Activated CD8-positive, alpha-beta T cell treated with anti-CD3 and anti-CD28 coated beads, Interleukin-2, amount 10 ng/mL, durations not matched to agents 7 days and 5 days (primary cell): ENCODE data around the gene PERM1. TPM values are rescaled to one million over a fixed set of nuclear protein-coding genes. Genes with fewer than 3 reads are reported as not detected.
A peak's percentile ranks its signal among the peaks of the same experiment; 100 is the strongest.

ENCODE experiments used
- ATAC-seq: fragments of 150-1000 bp; cut with Tn5 transposase; one replicate; pipeline ENCODE4 v1.10.0; 2021; ENCODE audit warnings: moderate library complexity
- CTCF ChIA-PET: fragments of 350-600 bp; sonication (Branson Sonifier 250); formaldehyde crosslinking; loops from one replicate; lab custom pipeline; 2021; ENCODE audit warnings: antibody characterized with exemption; lab: Charles Lee
- POLR2A ChIA-PET: fragments of 350-600 bp; sonication (Branson Sonifier 250); formaldehyde crosslinking; loops from one replicate; lab custom pipeline; 2021; ENCODE audit warnings: antibody characterized with exemption; lab: Charles Lee
- DNase-seq: peaks from one replicate; pipeline ENCODE4 v3.0.0-alpha.2; 2020
- H3K27ac Mint-ChIP-seq: one replicate; pipeline ENCODE4 v1.8.0; 2021; ENCODE audit warnings: mild to moderate bottlenecking, mixed read lengths
- H3K27me3 Mint-ChIP-seq: one replicate; pipeline ENCODE4 v1.8.0; 2021; ENCODE audit warnings: low read depth, mixed read lengths
- H3K36me3 Mint-ChIP-seq: one replicate; pipeline ENCODE4 v1.8.0; 2021; ENCODE audit warnings: low read depth, mixed read lengths
- H3K4me1 Mint-ChIP-seq: one replicate; pipeline ENCODE4 v1.8.0; 2021; ENCODE audit warnings: low read depth, mixed read lengths
- H3K4me3 Mint-ChIP-seq: one replicate; pipeline ENCODE4 v1.8.0; 2021; ENCODE audit warnings: mild to moderate bottlenecking, mixed read lengths
- H3K9me3 Mint-ChIP-seq: one replicate; pipeline ENCODE4 v1.8.0; 2022; ENCODE audit warnings: mixed read lengths; ENCODE audit not compliant: insufficient read depth
- total RNA-seq, 2 experiments: library from RNA; stranded (reverse); gene quantifications; one replicate each; pipeline ENCODE4 v1.2.3, GENCODE V29; 2021

The PERM1 gene
- total RNA-seq, 2 experiments from 2014 or later = not detected

DNA sequence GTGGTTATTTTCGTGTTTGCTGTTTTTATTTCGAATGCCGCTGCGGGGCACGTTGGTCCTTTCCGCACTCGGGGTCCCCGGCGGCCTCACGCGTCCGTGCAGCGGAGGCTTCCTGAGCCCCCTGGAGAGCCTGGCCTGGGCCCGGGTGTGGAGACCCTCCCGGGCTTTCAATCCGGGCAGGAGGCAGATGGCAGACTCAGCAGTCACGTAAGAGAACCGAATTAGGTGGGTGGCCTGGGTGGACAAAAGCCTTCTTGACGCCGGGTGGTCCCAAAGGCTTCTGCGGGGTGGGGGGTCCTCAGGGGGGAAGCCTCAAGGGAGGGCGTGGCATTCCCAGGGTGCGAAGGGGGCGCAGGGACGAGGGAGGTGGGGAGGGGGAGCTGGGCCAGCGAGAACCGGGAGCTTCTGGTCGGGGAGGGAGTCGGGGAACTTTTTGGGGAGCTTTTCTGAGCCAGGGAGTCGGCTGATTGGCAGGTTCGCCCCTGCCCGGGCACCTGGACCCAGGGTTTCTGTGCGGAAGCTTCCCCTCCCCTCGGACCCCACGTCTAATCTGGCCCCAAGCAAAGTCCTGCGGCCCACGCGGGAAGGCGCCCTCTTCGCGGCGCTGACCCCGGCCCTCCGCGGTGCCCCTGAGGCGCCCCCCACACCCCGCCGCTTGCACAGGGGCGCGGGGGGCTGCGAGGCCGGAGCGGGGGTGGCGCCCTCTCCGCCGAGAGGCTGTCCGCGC lies 19.3 kb upstream of the PERM1 start:
- Mint-ChIP-seq H3K27me3 (peaks cover 30% of the 10 kb centered on the region), H3K4me3 (peak overlapping the region; percentile 65), H3K4me1 (peaks cover 34% of the 10 kb centered on the region), H3K27ac (no peak overlapping the region), H3K9me3 (no peaks in the 10 kb centered on the region), H3K36me3 (no peaks in the 10 kb centered on the region)
- DNase-seq = no peak
- no peak for ATAC-seq
- ChIA-PET CTCF (interaction anchor here (0.7 to 3.6 kb wide), 9 partner anchors 9 to 304 kb away, joined by 3 to 31 read pairs (median 4); partner anchors contain the start of genes ISG15 and PLEKHN1), POLR2A (interaction anchor here (4.7 kb wide), 1 partner anchor 13 kb away, joined by 29 read pairs; the partner anchor contains the start of gene ISG15)

DNA sequence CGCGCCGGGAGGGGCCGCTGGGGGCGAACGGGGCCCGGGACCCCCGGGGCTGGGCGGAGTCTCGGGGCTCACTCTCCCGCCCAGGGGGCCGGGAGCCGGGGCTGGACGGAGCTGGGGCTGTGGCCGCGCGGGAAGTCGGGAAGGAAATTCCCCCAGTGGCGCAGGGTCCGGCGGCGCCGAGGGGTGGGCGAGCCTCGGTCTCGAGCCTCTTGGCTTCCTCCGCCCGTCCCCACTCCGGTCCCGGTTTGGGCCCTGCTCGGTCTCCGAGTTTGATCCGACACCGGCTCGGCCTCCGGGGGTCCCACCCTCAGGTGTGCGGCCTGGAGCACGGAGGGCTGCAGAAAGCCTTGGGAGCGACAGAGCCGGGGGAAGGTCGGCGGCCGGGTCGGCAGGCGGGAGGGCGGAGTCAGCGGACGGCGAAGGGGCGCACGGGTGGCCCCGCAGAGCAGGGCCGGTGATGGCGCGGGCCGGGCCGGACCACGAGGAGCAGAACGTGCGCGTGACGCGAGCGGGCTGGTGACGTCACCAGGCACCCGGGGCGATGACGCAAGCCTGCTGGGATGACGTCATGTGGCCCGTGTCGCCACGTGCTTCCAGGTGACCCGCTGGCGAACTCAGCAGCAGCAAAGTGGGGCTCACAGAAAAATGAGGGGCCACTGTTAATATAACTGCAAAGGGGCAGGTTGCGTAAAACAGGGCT lies 18.6 kb upstream of the PERM1 start:
- H3K9me3 Mint-ChIP-seq = no peaks in the 10 kb centered on the region
- ATAC-seq (peak; percentile 17), DNase-seq (peak; percentile 76)
- H3K27me3 Mint-ChIP-seq = peaks cover 35% of the 10 kb centered on the region
- peak overlapping the region; percentile 74 for H3K27ac Mint-ChIP-seq
- H3K4me3 Mint-ChIP-seq = peak overlapping the region; percentile 65
- no peaks in the 10 kb centered on the region for H3K36me3 Mint-ChIP-seq
- peaks cover 36% of the 10 kb centered on the region for H3K4me1 Mint-ChIP-seq
- ChIA-PET CTCF (interaction anchor here (0.7 to 3.6 kb wide), 6 partner anchors 8 to 305 kb away, joined by 3 to 31 read pairs (median 10); partner anchors contain the start of genes ISG15 and PLEKHN1), POLR2A (interaction anchor here (4.7 kb wide), 1 partner anchor 14 kb away, joined by 29 read pairs; the partner anchor contains the start of gene ISG15)

DNA sequence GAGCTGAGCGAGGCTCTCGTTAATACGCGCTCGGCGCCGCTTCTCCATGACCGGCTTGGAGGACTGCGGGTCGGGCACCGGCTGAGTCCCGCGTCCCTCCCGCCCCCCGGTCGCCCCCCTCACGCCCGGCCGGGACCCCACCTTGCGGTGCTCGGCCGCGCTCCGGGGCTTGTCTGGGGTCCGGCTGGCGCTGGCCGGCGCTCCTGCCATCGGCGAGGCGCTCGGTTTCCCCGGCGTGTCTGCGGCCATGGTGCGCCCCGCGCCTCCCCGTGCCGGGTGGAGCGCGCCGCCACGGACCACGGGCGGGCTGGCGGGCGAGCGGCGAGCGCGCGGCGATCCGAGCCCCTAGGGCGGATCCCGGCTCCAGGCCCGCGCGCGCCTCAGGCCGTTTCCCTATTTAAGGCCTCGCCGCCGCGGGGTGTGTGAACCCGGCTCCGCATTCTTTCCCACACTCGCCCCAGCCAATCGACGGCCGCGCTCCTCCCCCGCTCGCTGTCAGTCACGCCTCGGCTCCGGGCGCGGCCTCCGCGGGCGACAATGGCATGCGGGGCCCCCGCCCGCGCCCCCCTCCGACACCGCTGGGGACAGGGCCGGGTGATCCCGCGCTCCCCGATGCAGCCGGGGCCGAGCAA lies 17.9 kb upstream of the PERM1 start, which contains the start of gene HES4:
Gene HES4 (minus strand): TSS at position 373 of the 632 bp plus-strand sequence. CDS start 124 bp downstream, at position 249.
- ChIA-PET CTCF (interaction anchor here (1.1 to 3.6 kb wide), 3 partner anchors 14 to 63 kb away, joined by 3 to 14 read pairs (median 4); partner anchors contain the start of gene ISG15), POLR2A (no interaction called here)
- Mint-ChIP-seq H3K4me1 (peaks cover 29% of the 10 kb centered on the region), H3K9me3 (no peaks in the 10 kb centered on the region), H3K4me3 (peak within 1 kb of the TSS; percentile 65), H3K27ac (peak within 1 kb of the TSS; percentile 74), H3K27me3 (peaks cover 36% of the 10 kb centered on the region), H3K36me3 (no peaks in the 10 kb centered on the region)
- ATAC-seq (peak; percentile 36), DNase-seq (peak; percentile 60)

DNA sequence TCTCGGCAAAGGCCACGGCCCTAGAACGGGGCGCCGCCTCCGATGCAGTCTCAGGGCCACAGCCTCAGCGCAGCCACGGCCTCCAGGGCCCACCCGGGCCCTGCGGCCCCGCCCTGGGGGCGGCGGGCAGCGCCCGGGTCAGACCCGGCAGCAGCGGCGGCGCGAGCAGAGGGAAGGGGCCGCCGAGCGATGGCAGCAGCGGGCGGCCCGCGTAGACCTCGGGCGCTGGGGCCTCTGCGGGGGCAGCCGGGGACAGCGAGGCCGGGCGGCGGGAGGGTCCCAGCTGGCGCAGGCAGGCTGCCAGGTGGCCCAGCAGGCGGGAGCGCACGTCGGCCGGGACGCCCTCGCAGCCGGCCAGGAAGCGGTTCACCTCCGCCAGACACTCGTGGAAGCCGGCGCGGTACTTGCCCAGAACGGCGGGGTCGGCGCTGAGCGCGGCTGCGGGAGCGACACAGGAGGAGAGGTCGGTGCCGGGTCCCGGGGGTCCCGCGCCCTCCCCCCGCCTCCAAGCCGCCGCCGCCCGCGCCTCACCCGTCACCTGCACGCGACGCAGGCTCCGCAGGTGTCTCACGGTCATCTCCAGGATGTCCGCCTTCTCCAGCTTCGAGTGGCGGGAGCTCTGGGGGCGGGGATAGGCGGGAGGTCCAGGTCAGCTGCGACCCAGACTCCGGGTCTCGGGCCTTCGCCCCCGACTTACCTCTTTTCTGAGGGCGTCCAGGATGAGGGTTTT lies 17.3 kb upstream of the PERM1 start:
- no peak for DNase-seq

DNA sequence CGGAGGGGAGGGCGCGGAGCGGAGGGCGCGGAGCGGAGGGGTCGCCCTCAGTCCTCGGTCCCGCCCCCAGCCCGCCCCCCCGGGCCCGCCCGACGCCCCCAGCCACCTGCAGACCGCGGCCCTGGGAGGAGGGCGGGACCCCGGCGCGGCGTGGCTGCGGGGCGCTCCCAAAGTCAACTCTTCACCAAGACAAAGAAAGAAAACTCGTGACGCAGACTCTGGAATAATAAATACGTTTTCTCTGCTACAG lies 16.8 kb upstream of the PERM1 start:
- CTCF ChIA-PET = interaction anchor here (3.6 kb wide), 1 partner anchor 15 kb away, joined by 14 read pairs; no protein-coding TSS in a partner anchor
- ATAC-seq = no peak
- no peak for DNase-seq

More for the DNA sequence above, 17.3 kb upstream of the PERM1 start:
- peaks cover 22% of the 10 kb centered on the region for H3K4me1 Mint-ChIP-seq
- peak; percentile 16 for ATAC-seq
- peak overlapping the region; percentile 42 for H3K4me3 Mint-ChIP-seq
- H3K27me3 Mint-ChIP-seq = peaks cover 37% of the 10 kb centered on the region
- CTCF ChIA-PET = interaction anchor here (1.1 to 3.6 kb wide), 3 partner anchors 15 to 64 kb away, joined by 3 to 14 read pairs (median 4); partner anchors contain the start of gene ISG15
- H3K9me3 Mint-ChIP-seq = no peaks in the 10 kb centered on the region
- no peaks in the 10 kb centered on the region for H3K36me3 Mint-ChIP-seq
- H3K27ac Mint-ChIP-seq = no peak overlapping the region
- POLR2A ChIA-PET = no interaction called here

DNA sequence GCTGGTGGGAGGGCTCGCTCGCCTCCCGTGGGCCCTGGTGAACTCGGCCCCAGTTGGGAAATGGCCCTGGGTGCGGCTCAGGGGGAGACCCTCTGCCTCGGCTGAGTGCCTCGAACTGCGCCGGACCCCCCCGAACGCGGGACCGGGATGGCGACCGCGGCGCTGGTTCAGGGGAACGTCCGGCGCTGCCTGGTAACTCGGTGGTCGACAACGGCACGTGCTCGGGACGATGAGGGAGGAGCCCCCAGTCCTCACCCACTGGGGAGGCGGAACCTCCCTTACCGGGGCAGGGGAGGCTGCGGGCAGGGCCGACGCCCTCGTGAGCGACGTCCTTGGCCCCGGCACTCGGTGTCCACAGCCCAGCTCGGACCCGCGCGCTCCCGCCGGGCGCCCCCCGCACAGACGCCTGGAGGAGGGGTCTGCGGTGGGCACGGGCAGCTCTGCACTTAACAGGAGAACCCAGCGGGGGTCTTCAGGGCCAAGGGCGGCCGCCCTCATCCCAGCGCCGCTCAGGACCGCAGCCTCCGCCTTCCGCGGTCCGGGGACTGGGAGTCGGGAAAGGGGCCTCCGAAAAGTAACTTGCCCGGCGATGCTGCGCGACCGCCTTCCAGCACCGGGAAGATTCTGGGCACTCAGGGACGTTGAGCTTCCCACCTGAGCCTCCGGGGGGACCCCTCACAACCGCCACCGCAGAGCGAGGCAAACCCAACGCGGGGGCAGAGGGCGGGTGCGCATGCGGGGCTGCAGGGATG lies 16.3 kb upstream of the PERM1 start:
- Mint-ChIP-seq H3K4me1 (peaks cover 18% of the 10 kb centered on the region), H3K27ac (no peak overlapping the region), H3K36me3 (no peaks in the 10 kb centered on the region), H3K4me3 (no peak overlapping the region), H3K27me3 (peaks cover 34% of the 10 kb centered on the region), H3K9me3 (no peaks in the 10 kb centered on the region)
- CTCF ChIA-PET = interaction anchor here (3.6 kb wide), 1 partner anchor 14 kb away, joined by 14 read pairs; no protein-coding TSS in a partner anchor
- no peak for DNase-seq
- POLR2A ChIA-PET = interaction anchor here (0.9 kb wide), 1 partner anchor 16 kb away, joined by 3 read pairs; the partner anchor contains the start of gene ISG15
- ATAC-seq = no peak

More for the DNA sequence above, 16.8 kb upstream of the PERM1 start:
- POLR2A ChIA-PET = no interaction called here
- Mint-ChIP-seq H3K4me3 (no peak overlapping the region), H3K27ac (no peak overlapping the region), H3K9me3 (no peaks in the 10 kb centered on the region), H3K4me1 (peaks cover 21% of the 10 kb centered on the region), H3K36me3 (no peaks in the 10 kb centered on the region), H3K27me3 (peaks cover 37% of the 10 kb centered on the region)

DNA sequence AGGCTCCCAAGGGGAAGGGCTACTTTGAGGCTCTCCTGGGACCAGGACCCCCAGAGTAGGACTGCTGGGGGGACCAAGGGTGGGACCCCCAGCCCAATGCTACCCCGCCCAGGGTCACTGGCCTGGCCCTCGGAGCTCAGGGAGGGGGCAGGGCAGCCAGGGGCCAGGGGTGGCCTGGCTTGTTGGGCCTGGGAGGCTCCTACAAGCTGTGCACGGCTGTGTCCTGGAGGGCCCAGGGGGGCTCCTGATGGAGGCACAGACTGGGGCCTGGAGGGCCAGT lies 15.8 kb upstream of the PERM1 start:
- DNase-seq (no peak), ATAC-seq (no peak)
- Mint-ChIP-seq H3K27me3 (peaks cover 33% of the 10 kb centered on the region), H3K36me3 (peaks cover under 1% of the 10 kb centered on the region), H3K4me1 (peaks cover 17% of the 10 kb centered on the region), H3K27ac (no peak overlapping the region), H3K4me3 (no peak overlapping the region), H3K9me3 (peaks cover 1% of the 10 kb centered on the region)
- ChIA-PET CTCF (interaction anchor here (0.8 to 3.6 kb wide), 2 partner anchors 14 to 66 kb away, joined by 3 to 14 read pairs; no protein-coding TSS in a partner anchor), POLR2A (interaction anchor here (0.9 kb wide), 1 partner anchor 16 kb away, joined by 3 read pairs; the partner anchor contains the start of gene ISG15)

DNA sequence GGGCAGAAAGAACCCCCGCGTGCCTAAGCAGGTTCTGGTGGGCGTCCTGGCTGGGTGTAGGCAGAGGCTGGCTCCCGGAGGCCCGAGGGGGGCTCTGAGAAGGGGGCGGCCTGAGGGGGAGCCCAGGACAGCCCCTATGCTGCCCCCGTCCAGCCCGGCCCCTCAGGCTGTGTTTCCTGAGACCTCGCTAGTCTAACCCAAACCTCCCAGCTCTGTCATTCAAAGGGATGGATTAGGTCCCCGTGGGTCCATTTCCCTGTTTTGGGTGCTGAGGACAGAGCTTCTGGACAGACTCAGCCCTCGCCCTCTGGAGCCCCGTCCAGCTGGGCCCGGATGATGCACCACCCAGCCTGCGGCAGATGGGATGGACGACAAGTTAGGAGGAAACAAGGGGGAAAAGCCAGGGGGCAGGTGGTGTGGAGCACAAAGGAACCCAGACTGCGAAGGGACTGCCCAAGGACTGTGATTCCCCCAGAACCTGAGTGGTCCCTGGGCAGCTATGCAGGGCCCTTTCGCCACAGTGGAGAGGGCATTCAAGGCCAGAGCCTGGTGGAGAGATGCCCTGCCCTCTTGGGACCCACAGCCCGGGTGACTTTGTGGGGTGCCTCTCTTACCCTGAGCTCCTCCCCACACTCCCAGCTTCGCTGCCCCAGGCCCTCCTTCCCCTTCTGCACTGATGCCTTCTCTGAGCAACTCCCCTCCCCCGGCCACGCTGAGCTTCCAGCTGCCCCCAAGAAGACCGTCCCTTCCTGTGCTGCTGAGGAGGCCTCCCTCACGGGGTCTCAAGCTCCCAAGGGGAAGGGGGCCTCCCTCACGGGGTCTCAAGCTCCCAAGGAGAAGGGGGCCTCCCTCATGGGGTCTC lies 15.2 kb upstream of the PERM1 start:
- ChIA-PET CTCF (interaction anchor here (0.8 to 3.6 kb wide), 2 partner anchors 13 to 67 kb away, joined by 3 to 14 read pairs; no protein-coding TSS in a partner anchor), POLR2A (interaction anchor here (1.0 kb wide), 1 partner anchor 16 kb away, joined by 3 read pairs; the partner anchor contains the start of gene ISG15)
- ATAC-seq = no peak
- peaks cover 20% of the 10 kb centered on the region for H3K4me1 Mint-ChIP-seq
- DNase-seq = no peak
- H3K4me3 Mint-ChIP-seq = no peak overlapping the region
- no peak overlapping the region for H3K27ac Mint-ChIP-seq
- H3K9me3 Mint-ChIP-seq = peaks cover 5% of the 10 kb centered on the region
- H3K27me3 Mint-ChIP-seq = peaks cover 35% of the 10 kb centered on the region
- H3K36me3 Mint-ChIP-seq = peaks cover 4% of the 10 kb centered on the region

DNA sequence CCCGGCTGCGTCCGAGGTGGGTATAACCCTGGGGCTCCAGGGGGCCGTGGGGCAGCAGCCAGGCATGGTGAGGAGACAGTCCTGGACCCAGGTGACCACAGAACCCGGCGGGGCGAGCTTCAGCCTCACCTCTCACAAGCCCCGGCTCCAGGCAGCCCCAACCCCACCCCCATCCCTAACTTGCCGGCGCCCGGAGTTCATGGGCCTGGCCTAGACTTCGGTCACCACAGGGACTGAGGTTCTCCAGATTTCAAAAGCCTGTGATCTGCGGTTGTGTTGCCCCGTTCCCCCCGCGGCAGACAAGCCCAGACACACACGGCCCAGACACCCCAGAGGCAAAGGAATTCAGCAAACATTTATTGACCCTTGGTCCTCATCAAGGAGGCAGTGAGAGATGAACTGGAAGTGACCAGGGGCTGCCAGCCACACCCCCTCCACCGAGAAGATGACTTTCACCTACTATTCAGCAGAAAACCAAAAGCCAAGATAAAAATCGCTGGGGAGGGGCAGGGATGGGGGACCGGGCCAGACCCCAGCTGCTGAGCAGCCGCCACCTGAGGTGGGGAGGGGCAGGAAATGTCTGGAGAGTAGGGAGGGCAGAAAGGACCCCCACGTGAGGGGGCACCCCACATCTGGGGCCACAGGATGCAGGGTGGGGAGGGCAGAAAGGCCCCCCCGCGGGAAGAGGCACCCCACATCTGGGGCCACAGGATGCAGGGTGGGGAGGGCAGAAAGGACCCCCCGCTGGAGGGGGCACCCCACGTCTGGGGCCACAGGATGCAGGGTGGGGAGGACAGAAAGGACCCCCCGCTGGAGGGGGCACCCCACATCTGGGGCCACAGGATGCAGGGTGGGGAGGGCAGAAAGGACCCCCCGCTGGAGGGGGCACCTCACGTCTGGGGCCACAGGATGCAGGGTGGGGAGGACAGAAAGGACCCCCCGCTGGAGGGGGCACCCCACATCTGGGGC lies 14.1 kb upstream of the PERM1 start:
- CTCF ChIA-PET = interaction anchor here (4.7 kb wide), 1 partner anchor 12 kb away, joined by 37 read pairs; no protein-coding TSS in a partner anchor
- POLR2A ChIA-PET = interaction anchor here (1.0 to 1.2 kb wide), 3 partner anchors 17 to 23 kb away, joined by 3 to 8 read pairs (median 3); partner anchors contain the start of gene ISG15

More for the DNA sequence above, 14.1 kb upstream of the PERM1 start:
- H3K27me3 Mint-ChIP-seq = peaks cover 35% of the 10 kb centered on the region
- H3K27ac Mint-ChIP-seq = peak overlapping the region; percentile 44
- DNase-seq (no peak), ATAC-seq (no peak)
- no peak overlapping the region for H3K4me3 Mint-ChIP-seq
- peaks cover 29% of the 10 kb centered on the region for H3K4me1 Mint-ChIP-seq
- H3K9me3 Mint-ChIP-seq = peaks cover 8% of the 10 kb centered on the region
- H3K36me3 Mint-ChIP-seq = peaks cover 4% of the 10 kb centered on the region
